Left forelimb (tissue), 1 donor: ENCODE results near the gene CACUL1.
"Not testable (repeated sequence)": the region's sequence is repeated elsewhere in the genome, so short reads cannot be mapped to it uniquely, and the experiment has no call there.

Source experiments
- DNase-seq: peaks from one replicate; pipeline ENCODE4 v3.0.0-alpha.2; 2018; ENCODE audit warnings: low spot score

Gene CACUL1

GRCh38 chr10:118754556-118755423 lies at the start of gene CACUL1:
CACUL1 (minus strand) TSS chr10:118754970; CDS start chr10:118754762, 208 bp downstream.
- peak; percentile 100 for DNase-seq

GRCh38 chr10:118804262-118804773 lies 49.5 kb upstream of the CACUL1 start:
- no peak for DNase-seq

GRCh38 chr10:118802126-118802793 lies 47.5 kb upstream of the CACUL1 start:
- DNase-seq: peak; percentile 15

GRCh38 chr10:118800920-118801319 lies 46.1 kb upstream of the CACUL1 start:
- peak; percentile 60 for DNase-seq

- no peak for DNase-seq
Observed at GRCh38 chr10:118799777-118800176, 45.0 kb upstream of the CACUL1 start.

GRCh38 chr10:118798231-118798662 lies 43.5 kb upstream of the CACUL1 start:
- DNase-seq: no peak

GRCh38 chr10:118794971-118795370 lies 40.2 kb upstream of the CACUL1 start:
- DNase-seq: not testable (repeated sequence)

- no peak for DNase-seq
Observed at GRCh38 chr10:118793545-118793944, 38.8 kb upstream of the CACUL1 start.

- no peak for DNase-seq
Observed at GRCh38 chr10:118792526-118792925, 37.8 kb upstream of the CACUL1 start.

GRCh38 chr10:118790058-118790457 lies 35.3 kb upstream of the CACUL1 start:
- no peak for DNase-seq

GRCh38 chr10:118785551-118785950 lies 30.8 kb upstream of the CACUL1 start:
- no peak for DNase-seq

GRCh38 chr10:118783776-118784545 lies 29.2 kb upstream of the CACUL1 start:
- no peak for DNase-seq

GRCh38 chr10:118782916-118783465 lies 28.2 kb upstream of the CACUL1 start:
- not testable (repeated sequence) for DNase-seq

- DNase-seq: no peak
Observed at GRCh38 chr10:118781541-118781940, 26.8 kb upstream of the CACUL1 start.

- DNase-seq: no peak
Observed at GRCh38 chr10:118778727-118779126, 24.0 kb upstream of the CACUL1 start.

- no peak for DNase-seq
Observed at GRCh38 chr10:118776960-118777359, 22.2 kb upstream of the CACUL1 start.

- DNase-seq: no peak
Observed at GRCh38 chr10:118776033-118776432, 21.3 kb upstream of the CACUL1 start.

GRCh38 chr10:118775478-118775877 lies 20.7 kb upstream of the CACUL1 start:
- DNase-seq: no peak

GRCh38 chr10:118773041-118773440 lies 18.3 kb upstream of the CACUL1 start:
- no peak for DNase-seq

GRCh38 chr10:118771976-118772375 lies 17.2 kb upstream of the CACUL1 start:
- no peak for DNase-seq

- DNase-seq: no peak
Observed at GRCh38 chr10:118769898-118770600, 15.3 kb upstream of the CACUL1 start.
